ENCODE data around the gene EIF2AK3. TPM values are rescaled to one million over a fixed set of nuclear protein-coding genes. Genes with fewer than 3 reads are reported as not detected.

The EIF2AK3 gene
- total and polyA plus RNA-seq, 7 donors = 3.0 to 16.6 (median 9.4) TPM

GRCh38 chr2:88638743-88639142 is 11.5 kb upstream of the EIF2AK3 start:
- intact Hi-C loops (cut with DNase I) = no loop called here
- Histone ChIP-seq H3K36me3 (no peaks in the 10 kb centered on the region), H3K27ac (no peak overlapping the region), H3K9me3 (no peaks in the 10 kb centered on the region), H3K27me3 (no peaks in the 10 kb centered on the region), H3K4me1 (no peaks in the 10 kb centered on the region), H3K4me3 (no peak overlapping the region)
- no peak for DNase-seq
- 60 to 73% methylated on average over 3 of the region's 3 CpGs for WGBS, 2 donors
- TF ChIP-seq CTCF (IDR thresholded peaks at IDR 0.05) (no peak), POLR2AphosphoS5 (IDR thresholded peaks at IDR 0.05) (no peak), EP300 (IDR thresholded peaks at IDR 0.05) (no peak), POLR2A (IDR thresholded peaks at IDR 0.05) (no peak)

- Histone ChIP-seq H3K4me3 (no peak overlapping the region), H3K27me3 (no peaks in the 10 kb centered on the region), H3K9me3 (no peaks in the 10 kb centered on the region), H3K4me1 (no peaks in the 10 kb centered on the region), H3K36me3 (no peaks in the 10 kb centered on the region), H3K27ac (no peak overlapping the region)
- intact Hi-C loops (cut with DNase I) = no loop called here
- WGBS, 2 donors = 71 to 85% methylated on average over 2 of the region's 2 CpGs
- no peak for DNase-seq
- TF ChIP-seq CTCF (IDR thresholded peaks at IDR 0.05) (no peak), POLR2AphosphoS5 (IDR thresholded peaks at IDR 0.05) (no peak), EP300 (IDR thresholded peaks at IDR 0.05) (no peak), POLR2A (IDR thresholded peaks at IDR 0.05) (no peak)
Measured at GRCh38 chr2:88638123-88638650, 10.9 kb upstream of the EIF2AK3 start.

GRCh38 chr2:88637464-88637863 is 10.2 kb upstream of the EIF2AK3 start:
- TF ChIP-seq POLR2AphosphoS5 (IDR thresholded peaks at IDR 0.05) = no peak
- Histone ChIP-seq H3K4me3 (no peak overlapping the region), H3K36me3 (no peaks in the 10 kb centered on the region), H3K27ac (no peak overlapping the region), H3K4me1 (no peaks in the 10 kb centered on the region), H3K9me3 (no peaks in the 10 kb centered on the region), H3K27me3 (no peaks in the 10 kb centered on the region)
- 79 to 86% methylated on average over 2 of the region's 2 CpGs for WGBS, 2 donors
- DNase-seq = no peak
- intact Hi-C loops (cut with DNase I) = no loop called here

- TF ChIP-seq EP300 (IDR thresholded peaks at IDR 0.05) = no peak
- no peak for TF ChIP-seq POLR2AphosphoS5 (IDR thresholded peaks at IDR 0.05)
- no peak for TF ChIP-seq POLR2A (IDR thresholded peaks at IDR 0.05)
- TF ChIP-seq CTCF (IDR thresholded peaks at IDR 0.05) = no peak
- intact Hi-C loops (cut with DNase I) = no loop called here
- no peaks in the 10 kb centered on the region for H3K9me3 ChIP-seq
- no peak overlapping the region for H3K27ac ChIP-seq
- H3K4me3 ChIP-seq = no peak overlapping the region
- 94 to 96% methylated on average over 1 of the region's 1 CpG for WGBS, 2 donors
- no peak for DNase-seq
- no peaks in the 10 kb centered on the region for H3K4me1 ChIP-seq
- no peaks in the 10 kb centered on the region for H3K36me3 ChIP-seq
- no peaks in the 10 kb centered on the region for H3K27me3 ChIP-seq
Measured at GRCh38 chr2:88636026-88636425, 8.8 kb upstream of the EIF2AK3 start.

GRCh38 chr2:88632569-88632968 is 5.3 kb upstream of the EIF2AK3 start:
- WGBS, 2 donors = 89 to 95% methylated on average over 3 of the region's 3 CpGs
- no peaks in the 10 kb centered on the region for H3K9me3 ChIP-seq
- no peak overlapping the region for H3K4me3 ChIP-seq
- TF ChIP-seq CTCF (IDR thresholded peaks at IDR 0.05) (no peak), POLR2A (IDR thresholded peaks at IDR 0.05) (no peak), EP300 (IDR thresholded peaks at IDR 0.05) (no peak), POLR2AphosphoS5 (IDR thresholded peaks at IDR 0.05) (no peak)
- H3K4me1 ChIP-seq = peaks cover 0 to 9% (median 5%) of the 10 kb centered on the region in 4 donors
- no peak for DNase-seq
- no peak overlapping the region for H3K27ac ChIP-seq
- H3K27me3 ChIP-seq = no peaks in the 10 kb centered on the region
- intact Hi-C loops (cut with DNase I) = no loop called here
- no peaks in the 10 kb centered on the region for H3K36me3 ChIP-seq

Data from sigmoid colon (tissue), 7 donors.